ENCODE data around the gene GIT1. TPM values are rescaled to one million over a fixed set of nuclear protein-coding genes. Genes with fewer than 3 reads are reported as not detected.

The GIT1 gene
- polyA plus RNA-seq, 1 experiment = 32.0 TPM

DNA sequence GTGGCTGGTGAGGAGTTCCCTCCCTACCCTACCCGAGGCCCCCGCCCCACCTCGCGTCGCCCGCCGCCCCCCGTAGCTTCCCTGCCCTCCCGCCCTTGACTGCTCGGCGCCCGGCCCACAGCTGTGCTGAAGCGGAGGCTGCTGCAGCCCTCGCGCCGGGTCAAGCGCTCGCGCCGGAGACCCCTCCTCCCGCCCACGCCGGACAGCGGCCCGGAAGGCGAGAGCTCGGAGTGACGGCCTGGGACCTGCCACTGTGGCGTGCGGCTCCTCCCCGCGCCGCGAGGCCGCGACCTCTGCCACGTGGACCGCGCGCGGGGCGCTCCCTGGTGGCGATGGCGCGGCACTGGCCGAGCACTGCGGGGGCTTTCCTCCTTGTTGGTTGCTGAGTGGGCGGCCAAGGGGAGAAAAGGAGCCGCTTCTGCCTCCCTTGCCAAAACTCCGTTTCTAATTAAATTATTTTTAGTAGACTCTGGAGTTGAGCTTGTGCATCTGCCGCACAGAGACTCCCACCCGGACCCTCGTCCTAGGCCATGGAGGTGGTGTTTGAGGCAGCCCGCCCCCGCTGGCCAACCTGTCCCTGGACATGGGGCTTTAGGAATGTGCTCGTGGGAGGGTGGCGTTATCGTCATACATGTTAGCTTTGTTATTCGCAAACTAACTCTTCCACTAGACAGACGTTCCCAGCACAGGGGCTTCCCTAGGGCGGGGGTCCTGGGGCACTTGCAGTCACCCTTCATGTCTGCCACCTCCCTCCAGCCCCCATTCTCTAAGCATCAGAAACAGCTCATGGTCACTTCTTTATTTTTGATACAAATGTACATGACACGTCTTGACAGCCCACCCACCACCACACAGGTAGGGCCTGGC, 16.5 kb downstream of the GIT1 start:
- ChIA-PET POLR2A (no interaction called here), CTCF (interaction anchor here (0.8 to 6.7 kb wide), 26 partner anchors 8 to 521 kb away, joined by 3 to 59 read pairs (median 4); partner anchors contain the start of gene CORO6)
- H3K36me3 ChIP-seq (ENCODE audit: control insufficient read depth, insufficient read depth, low read length) = peaks cover 23% of the 10 kb centered on the region
- DNase-seq (ENCODE audit: low read depth) = no peak
- TF ChIP-seq, protein P1, sequence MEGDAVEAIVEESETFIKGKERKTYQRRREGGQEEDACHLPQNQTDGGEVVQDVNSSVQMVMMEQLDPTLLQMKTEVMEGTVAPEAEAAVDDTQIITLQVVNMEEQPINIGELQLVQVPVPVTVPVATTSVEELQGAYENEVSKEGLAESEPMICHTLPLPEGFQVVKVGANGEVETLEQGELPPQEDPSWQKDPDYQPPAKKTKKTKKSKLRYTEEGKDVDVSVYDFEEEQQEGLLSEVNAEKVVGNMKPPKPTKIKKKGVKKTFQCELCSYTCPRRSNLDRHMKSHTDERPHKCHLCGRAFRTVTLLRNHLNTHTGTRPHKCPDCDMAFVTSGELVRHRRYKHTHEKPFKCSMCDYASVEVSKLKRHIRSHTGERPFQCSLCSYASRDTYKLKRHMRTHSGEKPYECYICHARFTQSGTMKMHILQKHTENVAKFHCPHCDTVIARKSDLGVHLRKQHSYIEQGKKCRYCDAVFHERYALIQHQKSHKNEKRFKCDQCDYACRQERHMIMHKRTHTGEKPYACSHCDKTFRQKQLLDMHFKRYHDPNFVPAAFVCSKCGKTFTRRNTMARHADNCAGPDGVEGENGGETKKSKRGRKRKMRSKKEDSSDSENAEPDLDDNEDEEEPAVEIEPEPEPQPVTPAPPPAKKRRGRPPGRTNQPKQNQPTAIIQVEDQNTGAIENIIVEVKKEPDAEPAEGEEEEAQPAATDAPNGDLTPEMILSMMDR (IDR thresholded peaks at IDR 0.05; ENCODE audit: insufficient read depth, low read depth, low read length) = peak; percentile 65
- H3K27me3 ChIP-seq (ENCODE audit: control insufficient read depth, insufficient read depth, low read length) = no peaks in the 10 kb centered on the region
- H3K4me3 ChIP-seq (ENCODE audit: low read depth, low read length) = peak overlapping the region; percentile 23

DNA sequence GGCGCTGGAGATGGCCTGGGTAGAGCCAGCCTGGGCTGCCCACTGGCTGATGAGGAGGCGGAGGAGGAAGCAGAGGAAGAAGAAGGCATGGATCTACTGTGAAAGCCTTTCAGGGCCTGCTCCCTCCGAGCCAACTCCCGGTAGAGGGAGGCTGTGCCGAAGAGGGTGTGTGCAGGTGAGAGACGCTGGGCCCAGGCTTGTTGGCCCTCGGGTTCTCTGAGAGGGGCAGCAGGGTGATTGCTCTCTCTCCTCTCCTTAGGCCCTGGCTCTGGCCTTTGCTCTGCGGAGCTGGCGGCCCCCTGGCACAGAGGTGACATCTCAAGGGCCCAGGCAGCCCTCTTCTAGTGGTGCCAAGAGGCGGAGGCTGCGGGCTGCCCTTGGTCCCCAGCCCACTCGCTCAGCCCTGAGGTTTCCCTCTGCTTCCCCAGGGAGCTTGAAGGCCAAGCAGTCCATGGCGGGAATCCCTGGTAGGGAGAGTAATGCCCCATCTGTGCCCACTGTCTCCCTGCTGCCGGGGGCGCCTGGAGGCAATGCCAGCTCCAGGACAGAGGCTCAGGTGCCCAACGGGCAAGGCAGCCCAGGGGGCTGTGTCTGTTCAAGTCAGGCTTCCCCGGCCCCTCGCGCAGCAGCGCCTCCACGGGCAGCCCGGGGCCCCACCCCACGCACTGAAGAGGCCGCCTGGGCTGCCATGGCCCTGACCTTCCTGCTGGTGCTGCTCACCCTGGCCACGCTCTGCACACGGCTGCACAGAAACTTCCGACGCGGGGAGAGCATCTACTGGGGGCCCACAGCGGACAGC, 17.4 kb downstream of the GIT1 start:
- no peaks in the 10 kb centered on the region for H3K27me3 ChIP-seq (ENCODE audit: control insufficient read depth, insufficient read depth, low read length)
- peak overlapping the region; percentile 23 for H3K4me3 ChIP-seq (ENCODE audit: low read depth, low read length)
- TF ChIP-seq, protein P1 (IDR thresholded peaks at IDR 0.05; ENCODE audit: insufficient read depth, low read depth, low read length) = peak; percentile 9; the same call in 1 of the 2 replicates
- peaks cover 19% of the 10 kb centered on the region for H3K36me3 ChIP-seq (ENCODE audit: control insufficient read depth, insufficient read depth, low read length)
- ChIA-PET POLR2A (no interaction called here), CTCF (interaction anchor here (0.8 to 6.7 kb wide), 24 partner anchors 7 to 359 kb away, joined by 3 to 59 read pairs (median 4); partner anchors contain the start of gene CORO6)
- no peak for DNase-seq (ENCODE audit: low read depth)

DNA sequence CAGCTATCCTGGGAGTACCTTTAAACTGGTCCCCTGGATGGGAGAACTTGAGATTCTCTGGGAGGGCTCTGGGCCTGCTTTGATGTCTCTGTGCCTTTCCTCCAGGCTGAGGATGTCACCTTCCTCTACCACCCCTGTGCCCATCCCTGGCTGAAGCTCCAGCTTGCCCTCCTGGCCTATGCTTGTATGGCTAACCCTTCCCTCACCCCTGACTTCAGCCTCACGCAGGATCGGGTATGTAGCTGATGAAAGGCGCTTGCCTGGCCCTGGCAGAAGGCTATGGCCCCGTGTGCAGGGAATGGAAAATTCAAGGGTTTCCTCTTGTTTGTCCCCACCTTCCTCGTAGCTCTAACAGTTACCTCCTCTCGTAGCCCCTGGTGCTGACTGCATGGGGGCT, 18.0 kb downstream of the GIT1 start:
- DNase-seq (ENCODE audit: low read depth) = no peak
- peaks cover 15% of the 10 kb centered on the region for H3K36me3 ChIP-seq (ENCODE audit: control insufficient read depth, insufficient read depth, low read length)
- no peak overlapping the region for H3K4me3 ChIP-seq (ENCODE audit: low read depth, low read length)
- TF ChIP-seq, protein P1 (IDR thresholded peaks at IDR 0.05; ENCODE audit: insufficient read depth, low read depth, low read length) = no peak
- ChIA-PET POLR2A (no interaction called here), CTCF (interaction anchor here (1.1 to 6.7 kb wide), 8 partner anchors 8 to 360 kb away, joined by 3 to 59 read pairs (median 4); no protein-coding TSS in a partner anchor)
- H3K27me3 ChIP-seq (ENCODE audit: control insufficient read depth, insufficient read depth, low read length) = no peaks in the 10 kb centered on the region

DNA sequence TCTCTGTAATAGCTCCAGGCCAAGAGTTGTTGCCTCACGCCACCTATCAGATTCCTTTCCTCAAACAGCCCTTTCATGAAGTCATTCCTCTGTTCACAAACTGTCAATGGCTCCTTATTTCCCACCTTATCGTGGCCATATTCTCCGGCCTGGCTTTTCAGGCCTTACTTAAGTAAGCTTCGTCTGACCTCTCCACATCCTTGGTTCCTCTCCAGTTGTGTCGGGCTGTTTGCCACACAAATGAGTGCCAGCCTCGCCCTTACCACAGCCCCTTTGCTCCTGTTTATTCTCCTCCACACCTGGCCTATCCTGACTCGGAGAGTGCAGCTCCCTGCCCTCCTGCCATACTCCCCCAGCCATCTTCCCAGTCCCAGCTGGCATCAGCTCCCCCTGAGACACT, 18.9 kb downstream of the GIT1 start:
- H3K4me3 ChIP-seq (ENCODE audit: low read depth, low read length) = no peak overlapping the region
- ChIA-PET CTCF (interaction anchor here (1.1 to 6.3 kb wide), 5 partner anchors 9 to 200 kb away, joined by 3 to 36 read pairs (median 4); no protein-coding TSS in a partner anchor), POLR2A (no interaction called here)
- no peak for DNase-seq (ENCODE audit: low read depth)
- no peaks in the 10 kb centered on the region for H3K27me3 ChIP-seq (ENCODE audit: control insufficient read depth, insufficient read depth, low read length)
- TF ChIP-seq, protein P1 (IDR thresholded peaks at IDR 0.05; ENCODE audit: insufficient read depth, low read depth, low read length) = no peak
- peaks cover 7% of the 10 kb centered on the region for H3K36me3 ChIP-seq (ENCODE audit: control insufficient read depth, insufficient read depth, low read length)
